ENCODE results near the gene SH2B3. TPM values are rescaled to one million over a fixed set of nuclear protein-coding genes. Genes with fewer than 3 reads are reported as not detected.
A peak's percentile ranks its signal among the peaks of the same experiment; 100 is the strongest.

The SH2B3 gene
- total and polyA plus RNA-seq, 2 donors (not counting 1 experiment from before 2014, with no cell fraction given): 21.9 to 69.4 TPM

- H3K4me1 ChIP-seq (ENCODE audit: control insufficient read depth in 2 of 2, insufficient read depth in 2 of 2, low read length in 2 of 2): peaks cover 0 to 4% of the 10 kb centered on the region in 2 donors
- TF ChIP-seq CTCF (IDR thresholded peaks at IDR 0.05) (no peak), EZH2 (IDR thresholded peaks at IDR 0.05; ENCODE audit: borderline replicate concordance, insufficient read depth, low read depth, low read length, poor library complexity, severe bottlenecking) (no peak)
- no peak for DNase-seq
- no peaks in the 10 kb centered on the region for H3K27me3 ChIP-seq (replicated peaks in 1 of 4; ENCODE audit: control extremely low read depth in 1 of 4, control insufficient read depth in 3 of 4, insufficient read depth in 4 of 4, low read length in 3 of 4)
- H3K27me3 Mint-ChIP-seq: no peaks in the 10 kb centered on the region
- peak overlapping the region; percentile 26 for H3K27ac Mint-ChIP-seq
- peak overlapping the region in 1 of 2 donors; percentile 17 for H3K27ac ChIP-seq (ENCODE audit: low read length in 2 of 2)
- ATAC-seq (ENCODE audit: low read depth): no peak
- no peak overlapping the region for H3K9ac ChIP-seq (ENCODE audit: low read length)
- intact Hi-C loops (cut with micrococcal nuclease): no loop called here
- H3K9me3 Mint-ChIP-seq (ENCODE audit: insufficient read depth): no peaks in the 10 kb centered on the region
- ChIA-PET CTCF (interaction anchor here (1.2 to 42.0 kb wide), 4 partner anchors 9 to 99 kb away, joined by 3 to 1472 read pairs (median 4); partner anchors contain the start of gene SH2B3), POLR2A (interaction anchor here (0.6 to 0.8 kb wide), 2 partner anchors 10 to 814 kb away, joined by 3 to 5 read pairs; no protein-coding TSS in a partner anchor)
- H3K36me3 ChIP-seq (replicated peaks in 1 of 2; ENCODE audit: control extremely low read depth in 1 of 2, control insufficient read depth in 1 of 2, extremely low read depth in 1 of 2, insufficient read depth in 2 of 2, low read length in 1 of 2): peaks cover 8 to 62% of the 10 kb centered on the region in 2 experiments
- WGBS (ENCODE audit: insufficient coverage): 86% methylated on average over 8 of the region's 11 CpGs
- H3K9me3 ChIP-seq (ENCODE audit: control extremely low read depth in 1 of 3, control insufficient read depth in 2 of 3, insufficient read depth in 1 of 3, low read length in 2 of 3): no peaks in the 10 kb centered on the region
- H2AFZ ChIP-seq (ENCODE audit: insufficient read depth, low read depth, low read length, poor library complexity, severe bottlenecking): no peak overlapping the region
- H3K79me2 ChIP-seq (ENCODE audit: control insufficient read depth, insufficient read depth, low read length): no peaks in the 10 kb centered on the region
- H3K4me3 Mint-ChIP-seq: no peak overlapping the region
- H4K20me1 ChIP-seq (ENCODE audit: control insufficient read depth, insufficient read depth, low read length, poor library complexity, severe bottlenecking): no peaks in the 10 kb centered on the region
- H3K4me2 ChIP-seq (replicated peaks; ENCODE audit: low read depth, low read length, poor library complexity, severe bottlenecking): no peak overlapping the region
- peaks cover 10% of the 10 kb centered on the region for H3K4me1 Mint-ChIP-seq
- no peak overlapping the region for H3K4me3 ChIP-seq (ENCODE audit: control extremely low read depth in 1 of 5, extremely low read depth in 1 of 5, insufficient read depth in 1 of 5, low read depth in 2 of 5, low read length in 4 of 5)
Measured at GRCh38 chr12:111454716-111455447, 49.2 kb downstream of the SH2B3 start.
